Nephron (organoid): ENCODE data around the gene CEP135.
A peak's percentile ranks its signal among the peaks of the same experiment; 100 is the strongest.

ENCODE experiments used
- H3K27ac Mint-ChIP-seq, 3 experiments: 2 replicates each; pipeline ENCODE4 v1.8.0; 2020; ENCODE audit warnings: mixed read lengths in 3 of 3, mild to moderate bottlenecking in 2 of 3, moderate library complexity in 1 of 3
- H3K27me3 Mint-ChIP-seq: 2 replicates; pipeline ENCODE4 v1.8.0; 2021; ENCODE audit warnings: low read depth, mild to moderate bottlenecking, moderate library complexity, mixed read lengths
- H3K36me3 Mint-ChIP-seq: 2 replicates; pipeline ENCODE4 v1.8.0; 2020; ENCODE audit warnings: low read depth, mixed read lengths
- H3K4me1 Mint-ChIP-seq: 2 replicates; pipeline ENCODE4 v1.8.0; 2020; ENCODE audit warnings: mixed read lengths
- H3K4me3 Mint-ChIP-seq, 3 experiments: 2 replicates each; pipeline ENCODE4 v1.8.0; 2020; ENCODE audit warnings: mild to moderate bottlenecking in 3 of 3, mixed read lengths in 3 of 3, moderate library complexity in 2 of 3
- H3K9me3 Mint-ChIP-seq: 2 replicates; pipeline ENCODE4 v1.8.0; 2020; ENCODE audit warnings: mixed read lengths
- CTCF ChIP-seq, 3 experiments: fragments of 200-600 bp; sonication (generic); IDR thresholded peaks; one replicate each; pipeline ENCODE4 v1.5.0; 2021; ENCODE audit warnings: antibody characterized with exemption in 3 of 3; ENCODE audit not compliant: unreplicated experiment in 3 of 3

CEP135 gene

DNA sequence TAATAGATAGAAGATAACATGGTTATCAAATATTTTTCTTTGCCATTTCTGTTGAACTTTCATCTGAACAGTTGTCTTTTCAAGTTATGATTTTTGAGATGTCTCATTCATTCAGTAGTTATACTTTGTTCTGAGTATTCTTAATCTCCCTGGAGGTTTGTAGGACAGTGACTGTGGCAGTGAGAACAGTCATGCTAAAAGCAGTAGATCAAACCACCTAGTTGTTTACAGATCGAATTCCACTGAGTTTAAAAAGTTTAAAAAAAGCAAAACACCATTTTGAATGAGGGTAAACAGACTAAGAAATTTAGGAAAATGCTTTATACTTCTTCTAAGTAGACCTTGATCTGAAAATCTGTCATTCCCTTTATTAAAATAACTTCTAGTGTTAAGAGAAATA lies 107.2 kb downstream of the CEP135 start:
- Mint-ChIP-seq H3K4me3 (peak overlapping the region in 1 of 3 experiments; percentile 1), H3K36me3 (peaks cover 26% of the 10 kb centered on the region), H3K27ac (peak overlapping the region; percentile 39 to 83 (median 48)), H3K9me3 (no peaks in the 10 kb centered on the region), H3K4me1 (peaks cover 53% of the 10 kb centered on the region), H3K27me3 (no peaks in the 10 kb centered on the region)
- TF ChIP-seq CTCF (IDR thresholded peaks at IDR 0.05; ENCODE audit: unreplicated experiment in 3 of 3) = no peak

DNA sequence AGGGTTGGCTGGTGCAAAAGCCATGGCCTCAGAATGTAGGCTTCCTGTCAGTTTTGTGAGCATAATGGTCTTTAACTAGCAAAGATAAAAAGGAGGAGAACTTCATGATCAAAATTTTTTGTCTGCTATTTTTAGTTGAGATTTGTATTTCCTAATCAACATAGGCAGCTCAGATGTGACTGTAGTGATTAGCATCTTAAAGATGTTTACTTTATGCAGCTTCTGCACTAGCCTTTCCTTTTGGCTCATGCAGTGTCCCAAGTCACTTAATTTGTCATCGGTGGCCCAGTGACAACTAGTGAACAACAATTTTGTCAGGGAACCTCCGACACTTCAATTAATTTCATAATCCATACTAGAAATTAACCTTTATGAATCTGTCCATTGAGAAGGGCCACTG lies 109.8 kb downstream of the CEP135 start:
- H3K9me3 Mint-ChIP-seq = no peaks in the 10 kb centered on the region
- TF ChIP-seq CTCF (IDR thresholded peaks at IDR 0.05; ENCODE audit: unreplicated experiment in 3 of 3) = no peak
- H3K27ac Mint-ChIP-seq = peak overlapping the region in 2 of 3 experiments; percentile 37 to 60
- peaks cover 38% of the 10 kb centered on the region for H3K36me3 Mint-ChIP-seq
- H3K27me3 Mint-ChIP-seq = no peaks in the 10 kb centered on the region
- no peak overlapping the region for H3K4me3 Mint-ChIP-seq
- peaks cover 53% of the 10 kb centered on the region for H3K4me1 Mint-ChIP-seq

DNA sequence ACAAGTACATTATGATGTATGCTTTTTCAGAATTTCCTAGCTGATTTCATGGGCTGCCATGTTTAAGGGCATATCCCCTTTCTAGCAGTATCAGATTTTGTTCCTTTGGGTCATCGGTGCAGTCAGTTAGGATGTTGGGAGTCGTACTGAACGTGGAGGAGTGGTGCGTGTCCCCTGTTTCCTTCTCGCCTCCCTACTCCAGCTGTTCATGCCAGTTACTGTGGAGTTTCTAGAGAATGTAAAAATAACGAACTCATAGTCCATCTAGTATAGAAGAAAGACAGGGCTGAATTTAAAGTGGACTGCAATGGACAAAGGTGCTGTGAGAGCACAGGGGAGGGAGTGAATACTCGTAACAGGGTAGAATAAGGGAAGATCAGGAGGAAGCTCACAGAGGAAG lies 111.3 kb downstream of the CEP135 start:
- TF ChIP-seq CTCF (IDR thresholded peaks at IDR 0.05; ENCODE audit: unreplicated experiment in 3 of 3) = no peak

DNA sequence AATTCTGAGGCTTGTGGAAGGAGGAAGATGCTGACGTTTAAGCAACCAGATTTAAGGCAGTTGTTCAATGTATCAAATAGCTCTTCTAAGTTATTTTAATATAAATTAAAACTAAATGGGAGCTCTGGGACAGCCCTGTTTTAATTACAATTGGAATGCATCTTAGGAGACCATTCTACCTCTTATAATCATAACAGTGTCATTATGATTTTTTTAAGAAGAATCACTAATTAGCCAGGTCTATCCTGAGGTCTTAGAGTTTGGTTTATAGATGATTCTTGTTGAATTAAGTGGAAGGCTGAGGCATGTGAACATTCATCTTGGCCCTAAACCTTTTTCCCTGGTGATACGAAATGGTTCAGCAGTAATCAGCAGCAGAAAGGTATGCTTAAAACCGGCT lies 113.4 kb downstream of the CEP135 start:
- Mint-ChIP-seq H3K4me1 (peaks cover 38% of the 10 kb centered on the region), H3K27me3 (no peaks in the 10 kb centered on the region)

More for the DNA sequence above, 111.3 kb downstream of the CEP135 start:
- peaks cover 48% of the 10 kb centered on the region for H3K36me3 Mint-ChIP-seq
- peak overlapping the region; percentile 65 to 89 (median 78) for H3K27ac Mint-ChIP-seq
- H3K27me3 Mint-ChIP-seq = no peaks in the 10 kb centered on the region
- H3K4me1 Mint-ChIP-seq = peaks cover 53% of the 10 kb centered on the region
- peak overlapping the region; percentile 3 to 10 (median 4) for H3K4me3 Mint-ChIP-seq
- no peaks in the 10 kb centered on the region for H3K9me3 Mint-ChIP-seq

GRCh38 chr4:56062526-56063145 lies 113.9 kb downstream of the CEP135 start:
- H3K4me1 Mint-ChIP-seq = peaks cover 35% of the 10 kb centered on the region
- peaks cover 5% of the 10 kb centered on the region for H3K9me3 Mint-ChIP-seq
- no peaks in the 10 kb centered on the region for H3K27me3 Mint-ChIP-seq
- TF ChIP-seq CTCF (IDR thresholded peaks at IDR 0.05; ENCODE audit: unreplicated experiment in 3 of 3) = no peak
- peaks cover 61% of the 10 kb centered on the region for H3K36me3 Mint-ChIP-seq
- H3K27ac Mint-ChIP-seq = peak overlapping the region in 1 of 3 experiments; percentile 46
- H3K4me3 Mint-ChIP-seq = no peak overlapping the region

More for the DNA sequence above, 113.4 kb downstream of the CEP135 start:
- H3K4me3 Mint-ChIP-seq = no peak overlapping the region
- H3K9me3 Mint-ChIP-seq = peaks cover 5% of the 10 kb centered on the region
- no peak for TF ChIP-seq CTCF (IDR thresholded peaks at IDR 0.05; ENCODE audit: unreplicated experiment in 3 of 3)
- peak overlapping the region in 1 of 3 experiments; percentile 48 for H3K27ac Mint-ChIP-seq
- peaks cover 63% of the 10 kb centered on the region for H3K36me3 Mint-ChIP-seq

DNA sequence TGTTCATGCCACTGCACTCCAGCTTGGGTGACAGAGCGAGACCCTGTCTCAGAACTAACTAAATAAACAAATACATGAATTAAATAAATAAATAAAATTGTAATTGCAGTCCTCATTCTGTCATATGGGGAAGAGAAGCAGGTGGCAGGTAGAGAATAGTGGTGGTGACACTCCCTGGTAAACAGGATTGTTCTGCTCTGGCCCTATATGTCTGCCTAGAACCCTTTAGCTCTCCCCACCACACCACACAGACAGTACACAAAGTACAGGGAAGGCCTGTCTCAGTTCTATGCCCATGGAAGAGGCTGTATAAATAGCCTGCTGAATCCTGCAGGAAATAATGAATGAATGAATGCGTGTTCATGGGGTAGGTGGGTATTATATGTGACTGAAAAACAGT lies 117.7 kb downstream of the CEP135 start:
- H3K36me3 Mint-ChIP-seq = peaks cover 73% of the 10 kb centered on the region
- H3K4me3 Mint-ChIP-seq = no peak overlapping the region
- H3K4me1 Mint-ChIP-seq = peaks cover 18% of the 10 kb centered on the region
- no peaks in the 10 kb centered on the region for H3K27me3 Mint-ChIP-seq
- no peak overlapping the region for H3K27ac Mint-ChIP-seq
- TF ChIP-seq CTCF (IDR thresholded peaks at IDR 0.05; ENCODE audit: unreplicated experiment in 3 of 3) = no peak
- peaks cover 27% of the 10 kb centered on the region for H3K9me3 Mint-ChIP-seq
